WTC11 (cell line): ENCODE results near the gene HES4. TPM values are rescaled to one million over a fixed set of nuclear protein-coding genes. Genes with fewer than 3 reads are reported as not detected.

ENCODE experiments used
- ATAC-seq: fragments of 200-7000 bp; cut with Tn5 transposase; 2 replicates; pipeline ENCODE4 v1.10.0; 2021; ENCODE audit warnings: mild to moderate bottlenecking, moderate library complexity
- CTCF ChIA-PET: fragments of 300-600 bp; sonication (Branson Sonifier 250); formaldehyde crosslinking; loops from one replicate; lab custom pipeline; 2021; ENCODE audit warnings: antibody characterized with exemption; lab: Charles Lee
- POLR2A ChIA-PET: fragments of 350-600 bp; sonication (Branson Sonifier 250); formaldehyde crosslinking; loops from one replicate; lab custom pipeline; 2021; ENCODE audit warnings: antibody characterized with exemption; lab: Charles Lee
- DNase-seq: peaks from one replicate; pipeline ENCODE4 v3.0.0; 2021; ENCODE audit warnings: low spot score
- H3K27ac Mint-ChIP-seq: 2 replicates; pipeline ENCODE4 v1.8.0; 2021; ENCODE audit warnings: mixed read lengths
- H3K27me3 Mint-ChIP-seq: 2 replicates; pipeline ENCODE4 v1.8.0; 2021; ENCODE audit warnings: low read depth, mild to moderate bottlenecking, moderate library complexity, mixed read lengths
- H3K36me3 Mint-ChIP-seq: 2 replicates; pipeline ENCODE4 v1.8.0; 2021; ENCODE audit warnings: mixed read lengths
- H3K4me1 Mint-ChIP-seq: 2 replicates; pipeline ENCODE4 v1.8.0; 2022; ENCODE audit warnings: mixed read lengths
- H3K4me3 Mint-ChIP-seq: 2 replicates; pipeline ENCODE4 v1.8.0; 2021; ENCODE audit warnings: mild to moderate bottlenecking, moderate library complexity, mixed read lengths
- H3K9me3 Mint-ChIP-seq: 2 replicates; pipeline ENCODE4 v1.8.0; 2021; ENCODE audit warnings: mixed read lengths
- AFF4 ChIP-seq: sonication (generic); formaldehyde crosslinking; IDR thresholded peaks from 2 replicates; pipeline ENCODE4 v1.8.1; 2023; ENCODE audit warnings: mild to moderate bottlenecking, missing genetic modification reagents, borderline replicate concordance
- CREM ChIP-seq: sonication (generic); formaldehyde crosslinking; IDR thresholded peaks from 2 replicates; pipeline ENCODE4 v1.8.1; 2022; ENCODE audit warnings: mild to moderate bottlenecking, missing genetic modification reagents, moderate library complexity
- FOXP4 ChIP-seq: sonication (generic); formaldehyde crosslinking; IDR thresholded peaks from 2 replicates; pipeline ENCODE4 v1.8.0; 2022; ENCODE audit warnings: mild to moderate bottlenecking, missing genetic modification reagents
- HMGA2 ChIP-seq: fragments of 250-450 bp; sonication (Bioruptor Pico); IDR thresholded peaks from 2 replicates; pipeline ENCODE4 v1.4.0; 2021; ENCODE audit warnings: mild to moderate bottlenecking, moderate library complexity
- IRF1 ChIP-seq: sonication (generic); formaldehyde crosslinking; IDR thresholded peaks from 2 replicates; pipeline ENCODE4 v1.8.0; 2023; ENCODE audit warnings: missing genetic modification reagents
- KAT7 ChIP-seq: sonication (generic); formaldehyde crosslinking; IDR thresholded peaks from 2 replicates; pipeline ENCODE4 v1.8.1; 2023; ENCODE audit warnings: missing genetic modification reagents, mild to moderate bottlenecking, borderline replicate concordance
- NFYB ChIP-seq: sonication (generic); formaldehyde crosslinking; conservative IDR thresholded peaks from 2 replicates; pipeline ENCODE4 v1.8.0; 2022; ENCODE audit warnings: low read depth, missing genetic modification reagents
- OVOL2 ChIP-seq: fragments of 250-450 bp; sonication (Bioruptor Pico); IDR thresholded peaks from 2 replicates; pipeline ENCODE4 v1.9.0; 2021; ENCODE audit warnings: mild to moderate bottlenecking, borderline replicate concordance
- SP1 ChIP-seq: sonication (generic); formaldehyde crosslinking; conservative IDR thresholded peaks from 2 replicates; pipeline ENCODE4 v1.8.1; 2022; ENCODE audit warnings: missing genetic modification reagents
- TEAD4 ChIP-seq: sonication (generic); formaldehyde crosslinking; IDR thresholded peaks from 2 replicates; pipeline ENCODE4 v1.8.0; 2022; ENCODE audit warnings: mild to moderate bottlenecking, missing genetic modification reagents
- TP53 ChIP-seq: sonication (generic); formaldehyde crosslinking; IDR thresholded peaks from 2 replicates; pipeline ENCODE4 v1.8.1; 2023; ENCODE audit warnings: mild to moderate bottlenecking, missing genetic modification reagents
- USF1 ChIP-seq: sonication (generic); formaldehyde crosslinking; IDR thresholded peaks from 2 replicates; pipeline ENCODE4 v1.8.0; 2022; ENCODE audit warnings: mild to moderate bottlenecking, missing genetic modification reagents
- ZNF532 ChIP-seq: fragments of 250-450 bp; sonication (Bioruptor Pico); IDR thresholded peaks from 2 replicates; pipeline ENCODE4 v1.9.0; 2021; ENCODE audit warnings: mild to moderate bottlenecking, borderline replicate concordance
- ZNF671 ChIP-seq: fragments of 250-450 bp; sonication (Bioruptor Pico); IDR thresholded peaks from 2 replicates; pipeline ENCODE4 v1.8.0; 2021; ENCODE audit warnings: mild to moderate bottlenecking
- ZSCAN18 ChIP-seq: fragments of 250-450 bp; sonication (Bioruptor Pico); IDR thresholded peaks from 2 replicates; pipeline ENCODE4 v2.1.2; 2022; ENCODE audit warnings: mild to moderate bottlenecking, moderate library complexity
- total RNA-seq: library from RNA; stranded (reverse); gene quantifications from 3 replicates; pipeline ENCODE4 v1.2.3, GENCODE V29; 2021

The HES4 gene
- total RNA-seq, 1 experiment from 2014 or later = 4.5 TPM

GRCh38 chr1:1000357-1001056 is 610 bp upstream of the HES4 start (continued):
- TF ChIP-seq ZNF532 (CRISPR knock-in tag) = no peak

- Mint-ChIP-seq H3K36me3 (no peaks in the 10 kb centered on the region), H3K4me3 (peak overlapping the region; percentile 53), H3K27ac (no peak overlapping the region), H3K4me1 (peaks cover 5% of the 10 kb centered on the region), H3K9me3 (no peaks in the 10 kb centered on the region), H3K27me3 (peaks cover 75% of the 10 kb centered on the region)
- DNase-seq (no peak), ATAC-seq (no peak)
- ChIA-PET POLR2A (interaction anchor here (1.6 kb wide), 1 partner anchor 42 kb away, joined by 3 read pairs; no protein-coding TSS in a partner anchor), CTCF (interaction anchor here (0.7 to 4.1 kb wide), 10 partner anchors 14 to 129 kb away, joined by 3 to 47 read pairs (median 4); partner anchors contain the start of genes C1orf159, ISG15 and PERM1)
- TF ChIP-seq KAT7 (CRISPR knock-in tag) (0 out of 2 replicates have a peak, but pooled peaks have one; percentile 31), SP1 (CRISPR knock-in tag) (no peak)
Measured at GRCh38 chr1:998995-999724, 737 bp downstream of the HES4 start.

GRCh38 chr1:998745-998994 is 1.2 kb downstream of the HES4 start:
- ATAC-seq (no peak), DNase-seq (no peak)
- no peaks in the 10 kb centered on the region for H3K9me3 Mint-ChIP-seq
- H3K36me3 Mint-ChIP-seq = no peaks in the 10 kb centered on the region
- no peak overlapping the region for H3K27ac Mint-ChIP-seq
- H3K4me1 Mint-ChIP-seq = peaks cover 5% of the 10 kb centered on the region
- ChIA-PET CTCF (interaction anchor here (0.6 to 3.7 kb wide), 7 partner anchors 15 to 117 kb away, joined by 3 to 23 read pairs (median 5); partner anchors contain the start of genes C1orf159, ISG15 and PERM1), POLR2A (interaction anchor here (1.6 kb wide), 1 partner anchor 42 kb away, joined by 3 read pairs; no protein-coding TSS in a partner anchor)
- peak overlapping the region; percentile 53 for H3K4me3 Mint-ChIP-seq
- peaks cover 77% of the 10 kb centered on the region for H3K27me3 Mint-ChIP-seq
- TF ChIP-seq AFF4 (CRISPR knock-in tag) = no peak
- no peak for TF ChIP-seq SP1 (CRISPR knock-in tag)
- TF ChIP-seq ZSCAN18 = no peak
- no peak for TF ChIP-seq CREM (CRISPR knock-in tag)
- no peak for TF ChIP-seq NFYB (CRISPR knock-in tag)
- no peak for TF ChIP-seq TP53 (CRISPR knock-in tag)
- no peak for TF ChIP-seq OVOL2
- no peak for TF ChIP-seq IRF1
- TF ChIP-seq HMGA2 (CRISPR knock-in tag) = no peak
- TF ChIP-seq USF1 = no peak
- no peak for TF ChIP-seq FOXP4 (CRISPR knock-in tag)
- no peak for TF ChIP-seq ZNF671 (CRISPR knock-in tag)
- TF ChIP-seq TEAD4 = no peak
